Tibial nerve (tissue), 4 donors: ENCODE results near the gene EVX1. TPM values are rescaled to one million over a fixed set of nuclear protein-coding genes. Genes with fewer than 3 reads are reported as not detected.

Source experiments
- DNase-seq, 2 donors: peaks; one replicate each; pipeline ENCODE4 v3.0.0-alpha.2; 2019; ENCODE audit warnings: low spot score in 2 of 2
- H3K27ac ChIP-seq, 4 donors: fragments of 200-600 bp; sonication (generic) in 3 of 4; one replicate each; pipeline ENCODE4 v1.5.1; 2017 to 2019; ENCODE audit warnings: mild to moderate bottlenecking in 1 of 4
- H3K27me3 ChIP-seq, 2 donors: fragments of 200-600 bp; sonication (generic) in 1 of 2; one replicate each; pipeline versions ENCODE4 v1.5.1 to v1.6.0; 2017 to 2019
- H3K36me3 ChIP-seq, 3 donors: fragments of 200-600 bp; sonication (generic); one replicate each; pipeline ENCODE4 v1.5.1; 2018 to 2019
- H3K4me1 ChIP-seq, 4 donors: fragments of 200-600 bp; sonication (generic) in 3 of 4; one replicate each; pipeline ENCODE4 v1.5.1; 2017 to 2019
- H3K4me3 ChIP-seq, 4 donors: fragments of 200-600 bp; sonication (generic) in 3 of 4; one replicate each; pipeline ENCODE4 v1.5.1; 2017 to 2019; ENCODE audit warnings: mild to moderate bottlenecking in 1 of 4, moderate library complexity in 1 of 4
- H3K9me3 ChIP-seq, 4 donors: fragments of 200-600 bp; sonication (generic) in 3 of 4; one replicate each; pipeline ENCODE4 v1.5.1; 2017 to 2019
- CTCF ChIP-seq, 5 experiments: fragments of 200-600 bp in 3 of 5; fragments of 450-650 bp in 2 of 5; sonication (generic) in 3 of 5; IDR thresholded peaks; one replicate each; pipeline ENCODE4 v1.5.1; 2016 to 2019; ENCODE audit warnings: antibody characterized with exemption in 5 of 5, mild to moderate bottlenecking in 3 of 5, moderate library complexity in 2 of 5
- EP300 ChIP-seq, 2 donors: sonication (generic); formaldehyde crosslinking; IDR thresholded peaks; one replicate each; pipeline ENCODE4 v1.6.1; 2017; ENCODE audit warnings: antibody characterized with exemption in 2 of 2, mild to moderate bottlenecking in 1 of 2
- POLR2A ChIP-seq, 2 donors: fragments of 450-650 bp; IDR thresholded peaks; one replicate each; pipeline ENCODE4 v1.6.1; 2017; ENCODE audit warnings: antibody characterized with exemption in 2 of 2, mild to moderate bottlenecking in 2 of 2, moderate library complexity in 2 of 2
- WGBS, 2 donors: methylation state at CpG; one replicate each; pipeline ENCODE4 v1.1.5; 2018; 5-methylcytosine and 5-hydroxymethylcytosine counted together
- total RNA-seq, 4 donors: library from RNA; depleted of rRNA; stranded (reverse); fragments of >200 nt; gene quantifications; one replicate each; pipeline ENCODE4 v1.1.0, GENCODE V29; 2016

The EVX1 gene
- total RNA-seq, 4 donors from 2014 or later = not detected

GRCh38 chr7:27247000-27247399, 4.4 kb downstream of the EVX1 start:
- Histone ChIP-seq H3K27ac (no peak overlapping the region), H3K36me3 (no peaks in the 10 kb centered on the region), H3K27me3 (peaks cover 2 to 100% of the 10 kb centered on the region in 2 donors), H3K4me3 (no peak overlapping the region), H3K4me1 (peaks cover 0 to 68% (median 26%) of the 10 kb centered on the region in 4 donors), H3K9me3 (no peaks in the 10 kb centered on the region)
- TF ChIP-seq CTCF (IDR thresholded peaks at IDR 0.05) (no peak), POLR2A (IDR thresholded peaks at IDR 0.05) (no peak), EP300 (IDR thresholded peaks at IDR 0.05) (no peak)
- WGBS, 2 donors = 53 to 60% methylated on average over 7 of the region's 7 CpGs
- DNase-seq = no peak

DNA sequence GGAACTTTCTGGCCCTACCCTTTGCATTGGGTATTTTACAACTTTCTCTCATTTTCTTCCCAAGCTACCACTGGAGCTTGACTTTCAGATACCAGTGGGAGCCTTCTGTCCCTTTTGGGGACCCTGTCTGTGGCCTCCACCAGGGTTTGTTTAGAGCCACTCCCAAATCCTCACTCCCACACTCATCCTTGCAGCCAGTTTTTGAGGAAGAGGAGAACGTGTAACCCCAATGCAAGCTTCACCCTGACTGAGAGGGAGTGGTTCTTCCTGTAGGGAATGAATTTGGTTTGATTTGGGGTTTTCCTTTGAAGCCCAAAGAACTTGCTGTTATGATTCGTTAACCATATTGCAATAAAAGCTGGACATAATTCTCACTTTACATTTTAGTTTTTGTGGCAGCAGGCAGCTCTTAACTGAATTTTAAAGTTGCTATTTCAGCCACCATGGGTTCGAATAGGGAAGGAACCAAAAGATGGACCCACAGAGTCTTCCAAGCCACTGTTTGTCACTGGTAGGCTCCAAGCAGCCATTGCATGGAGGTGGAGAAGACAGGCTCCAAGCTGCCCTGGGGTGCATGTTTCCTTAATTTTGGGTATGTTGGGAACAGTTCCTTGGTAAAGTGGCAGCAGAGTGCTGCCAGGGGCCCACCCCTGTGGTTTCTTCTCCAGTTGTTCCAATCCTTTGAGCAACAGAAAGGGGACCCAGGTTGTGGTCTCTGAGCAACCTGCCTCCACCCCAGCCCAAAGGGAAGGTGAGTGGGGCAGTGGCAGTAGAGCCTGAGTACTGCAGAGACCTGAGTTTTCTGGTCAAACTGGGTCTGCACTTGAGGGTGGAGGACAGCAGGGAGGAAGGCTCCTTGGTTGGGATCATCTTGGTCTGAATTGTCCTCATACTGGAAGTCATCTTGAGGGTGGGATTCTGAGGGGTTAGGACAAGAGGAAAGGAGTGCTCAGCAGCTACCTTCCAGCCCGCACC, 5.1 kb downstream of the EVX1 start:
- 49 to 59% methylated on average over 4 of the region's 4 CpGs for WGBS, 2 donors
- TF ChIP-seq CTCF (IDR thresholded peaks at IDR 0.05) = no peak
- TF ChIP-seq POLR2A (IDR thresholded peaks at IDR 0.05) = no peak
- TF ChIP-seq EP300 (IDR thresholded peaks at IDR 0.05) = no peak
- peaks cover 0 to 64% (median 26%) of the 10 kb centered on the region in 4 donors for H3K4me1 ChIP-seq
- no peak overlapping the region for H3K4me3 ChIP-seq
- H3K36me3 ChIP-seq = no peaks in the 10 kb centered on the region
- no peak overlapping the region for H3K27ac ChIP-seq
- H3K9me3 ChIP-seq = no peaks in the 10 kb centered on the region
- no peak for DNase-seq
- H3K27me3 ChIP-seq = peaks cover 2 to 100% of the 10 kb centered on the region in 2 donors

- DNase-seq = no peak
These were observed 5.8 kb downstream of the EVX1 start for GRCh38 chr7:27248427-27248806.

GRCh38 chr7:27248911-27249723, 6.5 kb downstream of the EVX1 start:
- DNase-seq = no peak
- no peak overlapping the region for H3K27ac ChIP-seq
- H3K27me3 ChIP-seq = peaks cover 0 to 98% of the 10 kb centered on the region in 2 donors
- no peak for TF ChIP-seq CTCF (IDR thresholded peaks at IDR 0.05)
- TF ChIP-seq EP300 (IDR thresholded peaks at IDR 0.05) = no peak
- TF ChIP-seq POLR2A (IDR thresholded peaks at IDR 0.05) = no peak
- no peak overlapping the region for H3K4me3 ChIP-seq
- no peaks in the 10 kb centered on the region for H3K9me3 ChIP-seq
- WGBS, 2 donors = 16 to 25% methylated on average over 23 of the region's 23 CpGs
- no peaks in the 10 kb centered on the region for H3K36me3 ChIP-seq
- peaks cover 0 to 50% (median 21%) of the 10 kb centered on the region in 4 donors for H3K4me1 ChIP-seq

More at GRCh38 chr7:27248427-27248806, 5.8 kb downstream of the EVX1 start:
- H3K9me3 ChIP-seq = no peaks in the 10 kb centered on the region
- no peaks in the 10 kb centered on the region for H3K36me3 ChIP-seq
- TF ChIP-seq EP300 (IDR thresholded peaks at IDR 0.05) (no peak), POLR2A (IDR thresholded peaks at IDR 0.05) (no peak), CTCF (IDR thresholded peaks at IDR 0.05) (no peak)
- peaks cover 0 to 57% (median 23%) of the 10 kb centered on the region in 4 donors for H3K4me1 ChIP-seq
- peaks cover under 1 to 100% of the 10 kb centered on the region in 2 donors for H3K27me3 ChIP-seq
- H3K4me3 ChIP-seq = no peak overlapping the region
- WGBS, 2 donors = 70 to 75% methylated on average over 3 of the region's 3 CpGs
- H3K27ac ChIP-seq = no peak overlapping the region
